HEK293 (cell line): ENCODE measurements around the gene PVRIG.

Experiments used
- CTCF ChIP-seq: fragments of 450-650 bp; formaldehyde crosslinking; IDR thresholded peaks from 2 replicates; pipeline ENCODE4 v1.5.1; 2016; ENCODE audit warnings: missing biosample characterization, missing genetic modification characterization
- PATZ1 ChIP-seq: fragments of 450-650 bp; formaldehyde crosslinking; IDR thresholded peaks from 2 replicates; pipeline ENCODE4 v1.5.1; 2016; ENCODE audit warnings: missing biosample characterization, missing genetic modification characterization
- ZNF274 ChIP-seq, 2 experiments: fragments of 200-500 bp in 1 of 2; fragments of 450-650 bp in 1 of 2; sonication (Bioruptor generic) in 1 of 2; formaldehyde crosslinking in 1 of 2; IDR thresholded peaks; 2 replicates each; pipeline versions ENCODE4 v1.5.1 to v1.6.1; 2014 to 2016; ENCODE audit warnings: borderline replicate concordance in 1 of 2, inconsistent platforms in 1 of 2, low read length in 1 of 2, missing biosample characterization in 1 of 2, missing genetic modification characterization in 1 of 2
- ZNF280C ChIP-seq: fragments of 450-650 bp; formaldehyde crosslinking; IDR thresholded peaks from 2 replicates; pipeline ENCODE4 v1.5.1; 2016; ENCODE audit warnings: missing biosample characterization, missing genetic modification characterization
- ZNF335 ChIP-seq: fragments of 450-650 bp; formaldehyde crosslinking; conservative IDR thresholded peaks from 2 replicates; pipeline ENCODE4 v1.5.1; 2016; ENCODE audit warnings: missing biosample characterization, missing genetic modification characterization
- ZNF473 ChIP-seq: fragments of 450-650 bp; formaldehyde crosslinking; IDR thresholded peaks from 2 replicates; pipeline ENCODE4 v1.5.1; 2017; ENCODE audit warnings: missing biosample characterization, missing genetic modification characterization
- ZNF501 ChIP-seq: fragments of 450-650 bp; formaldehyde crosslinking; IDR thresholded peaks from 2 replicates; pipeline ENCODE4 v1.5.1; 2016; ENCODE audit warnings: missing biosample characterization, missing genetic modification characterization
- ZNF518A ChIP-seq: fragments of 450-650 bp; formaldehyde crosslinking; conservative IDR thresholded peaks from 2 replicates; pipeline ENCODE4 v1.5.1; 2016; ENCODE audit warnings: low read depth, missing biosample characterization, missing genetic modification characterization
- ZNF600 ChIP-seq: fragments of 450-650 bp; formaldehyde crosslinking; IDR thresholded peaks from 2 replicates; pipeline ENCODE4 v1.5.1; 2016; ENCODE audit warnings: missing biosample characterization, missing genetic modification characterization
- ZNF670 ChIP-seq: fragments of 450-650 bp; formaldehyde crosslinking; IDR thresholded peaks from 2 replicates; pipeline ENCODE4 v1.5.1; 2016; ENCODE audit warnings: missing biosample characterization, missing genetic modification characterization, low read depth
- TF ChIP-seq, protein P1 (sequence below): fragments of 450-650 bp; formaldehyde crosslinking; IDR thresholded peaks from 2 replicates; pipeline ENCODE4 v1.5.1; 2016; ENCODE audit warnings: missing biosample characterization, missing genetic modification characterization, low read depth
- TF ChIP-seq, protein P2 (sequence below): fragments of 450-650 bp; formaldehyde crosslinking; IDR thresholded peaks from 2 replicates; pipeline ENCODE4 v1.5.1; 2017; ENCODE audit warnings: missing biosample characterization, missing genetic modification characterization
- TF ChIP-seq, protein P3 (sequence below): sonication (generic); formaldehyde crosslinking; IDR thresholded peaks from 2 replicates; pipeline ENCODE4 v1.8.1; 2022; ENCODE audit warnings: mild to moderate bottlenecking, moderate library complexity, missing genetic modification reagents

DNA sequence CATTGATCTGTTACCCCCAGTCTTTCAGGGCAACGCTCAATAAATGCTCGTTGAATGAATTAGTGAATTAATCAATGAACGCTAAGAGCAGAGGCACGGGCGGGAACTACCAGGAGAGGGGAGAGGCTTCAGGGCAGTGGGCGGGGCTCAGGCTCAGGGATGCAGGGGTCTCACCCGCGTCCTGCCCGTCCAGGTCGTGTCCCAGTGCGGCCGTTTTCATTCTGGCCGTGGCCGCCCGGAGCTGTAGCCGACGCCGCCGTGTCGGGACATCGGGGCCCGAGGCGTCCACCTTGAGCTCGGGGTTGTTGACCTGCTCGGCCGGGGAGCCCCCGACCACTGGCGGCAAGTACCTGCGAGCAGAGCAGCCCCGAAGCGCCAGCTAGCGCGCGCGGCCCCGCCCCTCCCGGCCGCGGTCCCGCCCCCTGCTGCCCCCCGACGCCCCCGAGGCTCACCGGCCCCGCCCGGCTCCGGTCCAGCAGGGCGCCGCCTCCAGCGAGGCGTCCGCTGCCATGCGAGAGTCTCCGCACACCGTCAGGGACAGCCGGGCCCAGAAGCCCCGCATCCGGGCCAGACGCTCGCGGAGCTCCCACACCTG, 48.6 kb upstream of the PVRIG start:
- TF ChIP-seq CTCF (tag by site-specific recombination) (no peak), ZNF274 (IDR thresholded peaks at IDR 0.05; ENCODE audit: low read length) (no peak), ZNF274 (tag by site-specific recombination; IDR thresholded peaks at IDR 0.05; ENCODE audit: borderline replicate concordance) (no peak), ZNF473 (tag by site-specific recombination) (no peak), ZNF670 (no peak), ZNF335 (no peak; the same call in 1 of the 2 replicates), ZNF600 (tag by site-specific recombination) (no peak), ZNF280C (tag by site-specific recombination) (no peak), ZNF501 (tag by site-specific recombination) (no peak), ZNF518A (no peak), PATZ1 (tag by site-specific recombination) (peak; percentile 30; the same call in 1 of the 2 replicates)
- TF ChIP-seq, protein P1, sequence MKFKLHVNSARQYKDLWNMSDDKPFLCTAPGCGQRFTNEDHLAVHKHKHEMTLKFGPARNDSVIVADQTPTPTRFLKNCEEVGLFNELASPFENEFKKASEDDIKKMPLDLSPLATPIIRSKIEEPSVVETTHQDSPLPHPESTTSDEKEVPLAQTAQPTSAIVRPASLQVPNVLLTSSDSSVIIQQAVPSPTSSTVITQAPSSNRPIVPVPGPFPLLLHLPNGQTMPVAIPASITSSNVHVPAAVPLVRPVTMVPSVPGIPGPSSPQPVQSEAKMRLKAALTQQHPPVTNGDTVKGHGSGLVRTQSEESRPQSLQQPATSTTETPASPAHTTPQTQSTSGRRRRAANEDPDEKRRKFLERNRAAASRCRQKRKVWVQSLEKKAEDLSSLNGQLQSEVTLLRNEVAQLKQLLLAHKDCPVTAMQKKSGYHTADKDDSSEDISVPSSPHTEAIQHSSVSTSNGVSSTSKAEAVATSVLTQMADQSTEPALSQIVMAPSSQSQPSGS, result no peak
- TF ChIP-seq, protein P2, sequence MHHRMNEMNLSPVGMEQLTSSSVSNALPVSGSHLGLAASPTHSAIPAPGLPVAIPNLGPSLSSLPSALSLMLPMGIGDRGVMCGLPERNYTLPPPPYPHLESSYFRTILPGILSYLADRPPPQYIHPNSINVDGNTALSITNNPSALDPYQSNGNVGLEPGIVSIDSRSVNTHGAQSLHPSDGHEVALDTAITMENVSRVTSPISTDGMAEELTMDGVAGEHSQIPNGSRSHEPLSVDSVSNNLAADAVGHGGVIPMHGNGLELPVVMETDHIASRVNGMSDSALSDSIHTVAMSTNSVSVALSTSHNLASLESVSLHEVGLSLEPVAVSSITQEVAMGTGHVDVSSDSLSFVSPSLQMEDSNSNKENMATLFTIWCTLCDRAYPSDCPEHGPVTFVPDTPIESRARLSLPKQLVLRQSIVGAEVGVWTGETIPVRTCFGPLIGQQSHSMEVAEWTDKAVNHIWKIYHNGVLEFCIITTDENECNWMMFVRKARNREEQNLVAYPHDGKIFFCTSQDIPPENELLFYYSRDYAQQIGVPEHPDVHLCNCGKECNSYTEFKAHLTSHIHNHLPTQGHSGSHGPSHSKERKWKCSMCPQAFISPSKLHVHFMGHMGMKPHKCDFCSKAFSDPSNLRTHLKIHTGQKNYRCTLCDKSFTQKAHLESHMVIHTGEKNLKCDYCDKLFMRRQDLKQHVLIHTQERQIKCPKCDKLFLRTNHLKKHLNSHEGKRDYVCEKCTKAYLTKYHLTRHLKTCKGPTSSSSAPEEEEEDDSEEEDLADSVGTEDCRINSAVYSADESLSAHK (tag by site-specific recombination), result no peak
- TF ChIP-seq, protein P3, sequence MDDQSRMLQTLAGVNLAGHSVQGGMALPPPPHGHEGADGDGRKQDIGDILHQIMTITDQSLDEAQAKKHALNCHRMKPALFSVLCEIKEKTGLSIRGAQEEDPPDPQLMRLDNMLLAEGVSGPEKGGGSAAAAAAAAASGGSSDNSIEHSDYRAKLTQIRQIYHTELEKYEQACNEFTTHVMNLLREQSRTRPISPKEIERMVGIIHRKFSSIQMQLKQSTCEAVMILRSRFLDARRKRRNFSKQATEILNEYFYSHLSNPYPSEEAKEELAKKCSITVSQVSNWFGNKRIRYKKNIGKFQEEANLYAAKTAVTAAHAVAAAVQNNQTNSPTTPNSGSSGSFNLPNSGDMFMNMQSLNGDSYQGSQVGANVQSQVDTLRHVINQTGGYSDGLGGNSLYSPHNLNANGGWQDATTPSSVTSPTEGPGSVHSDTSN, result no peak
